DND-41 (cell line): ENCODE data around the gene NME1.

ENCODE experiments used
- EZH2 ChIP-seq: IDR thresholded peaks from 3 replicates; pipeline ENCODE4 v1.6.1; 2012; ENCODE audit warnings: borderline replicate concordance, low read depth, mild to moderate bottlenecking, moderate library complexity, low read length, inconsistent platforms; ENCODE audit not compliant: severe bottlenecking
- TF ChIP-seq, protein P1 (sequence below): IDR thresholded peaks from 2 replicates; pipeline ENCODE4 v1.5.1; 2012; ENCODE audit warnings: borderline replicate concordance, low read length, moderate library complexity, mild to moderate bottlenecking; ENCODE audit not compliant: poor library complexity, severe bottlenecking; ENCODE audit errors: extremely low read depth

DNA sequence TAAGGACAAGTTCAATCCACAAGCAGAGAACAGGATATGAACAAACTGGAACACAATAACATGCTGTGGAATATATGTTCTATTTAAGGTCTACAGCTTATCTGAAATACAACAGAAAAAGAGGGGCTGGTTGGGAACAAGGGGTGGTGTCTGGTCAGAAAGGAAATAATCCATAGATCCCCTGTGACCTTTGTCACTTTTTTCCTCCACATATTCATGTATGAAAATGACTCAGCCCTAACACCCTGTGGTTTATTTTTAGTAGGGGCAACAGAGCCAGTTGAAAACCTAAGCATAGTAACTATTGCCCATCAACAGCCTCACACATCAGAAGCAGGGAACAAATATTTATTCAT lies 20.4 kb upstream of the NME1 start:
- TF ChIP-seq, protein P1, sequence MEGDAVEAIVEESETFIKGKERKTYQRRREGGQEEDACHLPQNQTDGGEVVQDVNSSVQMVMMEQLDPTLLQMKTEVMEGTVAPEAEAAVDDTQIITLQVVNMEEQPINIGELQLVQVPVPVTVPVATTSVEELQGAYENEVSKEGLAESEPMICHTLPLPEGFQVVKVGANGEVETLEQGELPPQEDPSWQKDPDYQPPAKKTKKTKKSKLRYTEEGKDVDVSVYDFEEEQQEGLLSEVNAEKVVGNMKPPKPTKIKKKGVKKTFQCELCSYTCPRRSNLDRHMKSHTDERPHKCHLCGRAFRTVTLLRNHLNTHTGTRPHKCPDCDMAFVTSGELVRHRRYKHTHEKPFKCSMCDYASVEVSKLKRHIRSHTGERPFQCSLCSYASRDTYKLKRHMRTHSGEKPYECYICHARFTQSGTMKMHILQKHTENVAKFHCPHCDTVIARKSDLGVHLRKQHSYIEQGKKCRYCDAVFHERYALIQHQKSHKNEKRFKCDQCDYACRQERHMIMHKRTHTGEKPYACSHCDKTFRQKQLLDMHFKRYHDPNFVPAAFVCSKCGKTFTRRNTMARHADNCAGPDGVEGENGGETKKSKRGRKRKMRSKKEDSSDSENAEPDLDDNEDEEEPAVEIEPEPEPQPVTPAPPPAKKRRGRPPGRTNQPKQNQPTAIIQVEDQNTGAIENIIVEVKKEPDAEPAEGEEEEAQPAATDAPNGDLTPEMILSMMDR, result no peak
- no peak for TF ChIP-seq EZH2
